ENCODE measurements around the gene WDR55. TPM values are rescaled to one million over a fixed set of nuclear protein-coding genes. Genes with fewer than 3 reads are reported as not detected.

The WDR55 gene
- total and polyA plus RNA-seq, 2 of the 13 experiments (the other 11 are each of a cell fraction or from before 2014, with no cell fraction given) = 17.7 to 18.2 TPM

DNA sequence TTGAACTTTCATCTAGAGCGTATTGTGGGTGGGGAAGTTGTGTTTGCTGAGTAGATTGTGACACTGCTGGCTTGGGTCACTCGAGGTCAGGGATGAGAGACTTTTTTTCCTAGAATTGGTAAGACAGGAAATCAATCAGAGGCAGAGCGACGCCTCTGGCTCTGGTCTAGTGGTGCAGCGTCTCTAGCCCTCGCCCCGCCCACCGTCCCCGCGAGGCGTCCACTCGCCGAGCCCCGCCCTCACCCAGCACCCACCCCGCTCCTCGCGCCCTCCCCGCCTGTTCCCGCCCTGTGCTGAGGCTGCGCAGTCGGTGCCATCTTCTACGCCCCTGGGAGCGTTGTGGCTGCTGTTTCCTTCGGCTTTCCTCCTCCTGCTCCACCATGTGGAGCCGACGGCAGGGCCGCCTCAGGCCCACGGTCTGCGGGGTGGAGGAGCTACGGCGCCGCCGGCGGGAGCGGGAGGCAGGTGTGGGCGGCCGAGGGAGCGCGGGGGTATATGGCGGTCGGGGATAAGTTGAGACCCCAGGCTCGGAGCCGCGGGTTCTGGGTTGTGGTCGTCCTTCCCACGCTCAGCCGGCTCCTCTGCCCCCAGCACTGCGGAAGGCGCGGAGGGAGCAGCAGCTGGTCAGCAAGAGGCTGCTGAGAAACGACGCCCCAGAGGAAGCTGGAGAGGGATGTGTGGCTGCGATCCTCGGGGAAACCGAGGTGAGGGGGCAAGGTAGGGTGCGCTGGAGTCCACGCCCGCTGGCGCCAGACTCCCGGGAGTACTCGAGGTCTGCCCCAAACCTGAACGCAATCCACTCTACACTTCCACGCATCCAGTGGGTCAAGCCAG, 25.3 kb upstream of the WDR55 start, which contains the start of gene TMCO6 (continued):
- TF ChIP-seq, protein P1, sequence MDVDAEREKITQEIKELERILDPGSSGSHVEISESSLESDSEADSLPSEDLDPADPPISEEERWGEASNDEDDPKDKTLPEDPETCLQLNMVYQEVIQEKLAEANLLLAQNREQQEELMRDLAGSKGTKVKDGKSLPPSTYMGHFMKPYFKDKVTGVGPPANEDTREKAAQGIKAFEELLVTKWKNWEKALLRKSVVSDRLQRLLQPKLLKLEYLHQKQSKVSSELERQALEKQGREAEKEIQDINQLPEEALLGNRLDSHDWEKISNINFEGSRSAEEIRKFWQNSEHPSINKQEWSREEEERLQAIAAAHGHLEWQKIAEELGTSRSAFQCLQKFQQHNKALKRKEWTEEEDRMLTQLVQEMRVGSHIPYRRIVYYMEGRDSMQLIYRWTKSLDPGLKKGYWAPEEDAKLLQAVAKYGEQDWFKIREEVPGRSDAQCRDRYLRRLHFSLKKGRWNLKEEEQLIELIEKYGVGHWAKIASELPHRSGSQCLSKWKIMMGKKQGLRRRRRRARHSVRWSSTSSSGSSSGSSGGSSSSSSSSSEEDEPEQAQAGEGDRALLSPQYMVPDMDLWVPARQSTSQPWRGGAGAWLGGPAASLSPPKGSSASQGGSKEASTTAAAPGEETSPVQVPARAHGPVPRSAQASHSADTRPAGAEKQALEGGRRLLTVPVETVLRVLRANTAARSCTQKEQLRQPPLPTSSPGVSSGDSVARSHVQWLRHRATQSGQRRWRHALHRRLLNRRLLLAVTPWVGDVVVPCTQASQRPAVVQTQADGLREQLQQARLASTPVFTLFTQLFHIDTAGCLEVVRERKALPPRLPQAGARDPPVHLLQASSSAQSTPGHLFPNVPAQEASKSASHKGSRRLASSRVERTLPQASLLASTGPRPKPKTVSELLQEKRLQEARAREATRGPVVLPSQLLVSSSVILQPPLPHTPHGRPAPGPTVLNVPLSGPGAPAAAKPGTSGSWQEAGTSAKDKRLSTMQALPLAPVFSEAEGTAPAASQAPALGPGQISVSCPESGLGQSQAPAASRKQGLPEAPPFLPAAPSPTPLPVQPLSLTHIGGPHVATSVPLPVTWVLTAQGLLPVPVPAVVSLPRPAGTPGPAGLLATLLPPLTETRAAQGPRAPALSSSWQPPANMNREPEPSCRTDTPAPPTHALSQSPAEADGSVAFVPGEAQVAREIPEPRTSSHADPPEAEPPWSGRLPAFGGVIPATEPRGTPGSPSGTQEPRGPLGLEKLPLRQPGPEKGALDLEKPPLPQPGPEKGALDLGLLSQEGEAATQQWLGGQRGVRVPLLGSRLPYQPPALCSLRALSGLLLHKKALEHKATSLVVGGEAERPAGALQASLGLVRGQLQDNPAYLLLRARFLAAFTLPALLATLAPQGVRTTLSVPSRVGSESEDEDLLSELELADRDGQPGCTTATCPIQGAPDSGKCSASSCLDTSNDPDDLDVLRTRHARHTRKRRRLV (CRISPR knock-in tag; IDR thresholded peaks at IDR 0.05) = no peak
- TF ChIP-seq, protein P2, sequence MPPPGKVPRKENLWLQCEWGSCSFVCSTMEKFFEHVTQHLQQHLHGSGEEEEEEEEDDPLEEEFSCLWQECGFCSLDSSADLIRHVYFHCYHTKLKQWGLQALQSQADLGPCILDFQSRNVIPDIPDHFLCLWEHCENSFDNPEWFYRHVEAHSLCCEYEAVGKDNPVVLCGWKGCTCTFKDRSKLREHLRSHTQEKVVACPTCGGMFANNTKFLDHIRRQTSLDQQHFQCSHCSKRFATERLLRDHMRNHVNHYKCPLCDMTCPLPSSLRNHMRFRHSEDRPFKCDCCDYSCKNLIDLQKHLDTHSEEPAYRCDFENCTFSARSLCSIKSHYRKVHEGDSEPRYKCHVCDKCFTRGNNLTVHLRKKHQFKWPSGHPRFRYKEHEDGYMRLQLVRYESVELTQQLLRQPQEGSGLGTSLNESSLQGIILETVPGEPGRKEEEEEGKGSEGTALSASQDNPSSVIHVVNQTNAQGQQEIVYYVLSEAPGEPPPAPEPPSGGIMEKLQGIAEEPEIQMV (CRISPR knock-in tag; IDR thresholded peaks at IDR 0.05; ENCODE audit: low read depth) = 0 out of 2 replicates have a peak, but pooled peaks have one; percentile 39
- TF ChIP-seq AGO2 (optimal IDR thresholded peaks at IDR 0.05; ENCODE audit: low read depth, low read length) (peak; percentile 85), FOXA1 (IDR thresholded peaks at IDR 0.05) (no peak), FOXA1 (CRISPR knock-in tag; IDR thresholded peaks at IDR 0.05) (peak; percentile 79), SRF (IDR thresholded peaks at IDR 0.05; ENCODE audit: low read depth, low read length) (peak; percentile 54; the same call in 1 of the 2 replicates), ZSCAN22 (CRISPR knock-in tag; IDR thresholded peaks at IDR 0.05) (no peak), SKI (IDR thresholded peaks at IDR 0.05; ENCODE audit: partially characterized antibody) (peak; percentile 86), ZNF225 (CRISPR knock-in tag; IDR thresholded peaks at IDR 0.05) (peak; percentile 61; the same call in 1 of the 2 replicates), ZSCAN29 (CRISPR knock-in tag; conservative IDR thresholded peaks at IDR 0.05) (peak; percentile 61; the same call in 1 of the 2 replicates), KAT2B (IDR thresholded peaks at IDR 0.05; ENCODE audit: borderline replicate concordance, low read depth, low read length) (peak; percentile 24; the same call in 1 of the 2 replicates), U2AF1 (optimal IDR thresholded peaks at IDR 0.05; ENCODE audit: low read depth, low read length) (no peak), HOXA5 (CRISPR knock-in tag; IDR thresholded peaks at IDR 0.05) (peak; percentile 78; the same call in 1 of the 2 replicates), ZNF788 (CRISPR knock-in tag; IDR thresholded peaks at IDR 0.05; ENCODE audit: borderline replicate concordance) (peak; percentile 18; the same call in 1 of the 2 replicates), ZNF547 (CRISPR knock-in tag; IDR thresholded peaks at IDR 0.05) (peak; percentile 77; the same call in 1 of the 2 replicates), ZNF782 (CRISPR knock-in tag; IDR thresholded peaks at IDR 0.05; ENCODE audit: borderline replicate concordance) (peak; percentile 64; the same call in 1 of the 2 replicates), NCOA1 (CRISPR knock-in tag; IDR thresholded peaks at IDR 0.05) (peak; percentile 70; the same call in 1 of the 2 replicates), ZNF713 (CRISPR knock-in tag; IDR thresholded peaks at IDR 0.05) (no peak)
- TF ChIP-seq, protein P3, sequence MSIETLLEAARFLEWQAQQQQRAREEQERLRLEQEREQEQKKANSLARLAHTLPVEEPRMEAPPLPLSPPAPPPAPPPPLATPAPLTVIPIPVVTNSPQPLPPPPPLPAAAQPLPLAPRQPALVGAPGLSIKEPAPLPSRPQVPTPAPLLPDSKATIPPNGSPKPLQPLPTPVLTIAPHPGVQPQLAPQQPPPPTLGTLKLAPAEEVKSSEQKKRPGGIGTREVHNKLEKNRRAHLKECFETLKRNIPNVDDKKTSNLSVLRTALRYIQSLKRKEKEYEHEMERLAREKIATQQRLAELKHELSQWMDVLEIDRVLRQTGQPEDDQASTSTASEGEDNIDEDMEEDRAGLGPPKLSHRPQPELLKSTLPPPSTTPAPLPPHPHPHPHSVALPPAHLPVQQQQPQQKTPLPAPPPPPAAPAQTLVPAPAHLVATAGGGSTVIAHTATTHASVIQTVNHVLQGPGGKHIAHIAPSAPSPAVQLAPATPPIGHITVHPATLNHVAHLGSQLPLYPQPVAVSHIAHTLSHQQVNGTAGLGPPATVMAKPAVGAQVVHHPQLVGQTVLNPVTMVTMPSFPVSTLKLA (IDR thresholded peaks at IDR 0.05) = 0 out of 2 replicates have a peak, but pooled peaks have one; percentile 25
- TF ChIP-seq, protein P4, sequence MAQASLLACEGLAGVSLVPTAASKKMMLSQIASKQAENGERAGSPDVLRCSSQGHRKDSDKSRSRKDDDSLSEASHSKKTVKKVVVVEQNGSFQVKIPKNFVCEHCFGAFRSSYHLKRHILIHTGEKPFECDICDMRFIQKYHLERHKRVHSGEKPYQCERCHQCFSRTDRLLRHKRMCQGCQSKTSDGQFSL (CRISPR knock-in tag; IDR thresholded peaks at IDR 0.05) = peak; percentile 27; the same call in 1 of the 2 replicates

All from HepG2 (cell line).